Brain microvascular endothelial cell (primary cell): ENCODE measurements around the gene KIF6.

Source experiments
- DNase-seq: peaks from one replicate; pipeline ENCODE4 v3.0.0-alpha.2; 2020
- H3K27ac ChIP-seq: fragments of 250-450 bp; sonication (Bioruptor Pico); 2 replicates; pipeline ENCODE4 v1.5.1; 2020; ENCODE audit warnings: mild to moderate bottlenecking, moderate library complexity
- H3K27me3 ChIP-seq: fragments of 250-450 bp; sonication (Bioruptor Pico); replicated peaks from 2 replicates; pipeline ENCODE4 v1.5.1; 2020; ENCODE audit warnings: mild to moderate bottlenecking
- H3K36me3 ChIP-seq: fragments of 250-450 bp; sonication (Bioruptor Pico); replicated peaks from 2 replicates; pipeline ENCODE4 v1.5.1; 2020; ENCODE audit warnings: mild to moderate bottlenecking
- H3K4me3 ChIP-seq: 2 replicates; pipeline ENCODE4 v1.5.1; 2011; ENCODE audit warnings: low read depth, mild to moderate bottlenecking, control low read depth, low read length, moderate library complexity
- CTCF ChIP-seq: IDR thresholded peaks from 2 replicates; pipeline ENCODE4 v1.5.1; 2011; ENCODE audit warnings: low read depth, mild to moderate bottlenecking, moderate library complexity, low read length, control low read depth, inconsistent platforms; ENCODE audit errors: missing control alignments
- in situ Hi-C: cut with HindIII; loops from 2 replicates; pipeline ENCODE4 v1.10.0; 2017; ENCODE audit warnings: low sequenced_read_pairs, low pct_ligation_motif_present

The KIF6 gene

DNA sequence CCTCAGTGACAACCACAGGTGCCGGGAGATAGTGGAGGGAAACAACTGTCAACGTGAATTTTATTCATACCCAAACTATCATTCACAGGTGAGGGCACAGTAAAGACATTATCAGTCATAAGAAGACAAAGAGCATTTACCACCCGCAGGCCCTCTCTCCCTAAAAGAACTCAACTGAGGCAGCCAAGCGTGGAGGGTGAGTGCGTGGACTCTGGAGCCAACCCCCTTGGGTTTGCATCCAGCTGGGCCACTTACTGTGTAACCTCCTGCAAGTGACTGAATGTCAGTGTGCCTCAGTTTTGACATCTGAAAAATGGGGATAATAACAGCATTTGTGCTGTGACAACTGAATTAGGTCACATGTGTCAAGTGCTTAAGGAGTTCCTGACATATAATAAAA lies 332.1 kb downstream of the KIF6 start:
- DNase-seq: no peak
- no peak overlapping the region for H3K27ac ChIP-seq
- H3K27me3 ChIP-seq: no peaks in the 10 kb centered on the region
- H3K4me3 ChIP-seq: no peak overlapping the region
- no peak for TF ChIP-seq CTCF
- H3K36me3 ChIP-seq: no peaks in the 10 kb centered on the region
- in situ Hi-C loops: no loop called here

GRCh38 chr6:39391182-39391581 lies 334.0 kb downstream of the KIF6 start:
- Histone ChIP-seq H3K36me3 (no peaks in the 10 kb centered on the region), H3K27ac (no peak overlapping the region), H3K27me3 (no peaks in the 10 kb centered on the region), H3K4me3 (no peak overlapping the region)
- DNase-seq: no peak
- in situ Hi-C loops: no loop called here
- no peak for TF ChIP-seq CTCF

- H3K36me3 ChIP-seq: no peaks in the 10 kb centered on the region
- TF ChIP-seq CTCF: peak; percentile 55
- no peaks in the 10 kb centered on the region for H3K27me3 ChIP-seq
- in situ Hi-C loops: no loop called here
- DNase-seq: peak; percentile 5
- H3K4me3 ChIP-seq: no peak overlapping the region
- H3K27ac ChIP-seq: no peak overlapping the region
Observed at GRCh38 chr6:39389484-39389767, 335.8 kb downstream of the KIF6 start.

- Histone ChIP-seq H3K4me3 (no peak overlapping the region), H3K36me3 (no peaks in the 10 kb centered on the region), H3K27ac (no peak overlapping the region), H3K27me3 (no peaks in the 10 kb centered on the region)
- in situ Hi-C loops: no loop called here
- DNase-seq: no peak
- no peak for TF ChIP-seq CTCF
Observed at GRCh38 chr6:39388606-39389483, 336.4 kb downstream of the KIF6 start.

DNA sequence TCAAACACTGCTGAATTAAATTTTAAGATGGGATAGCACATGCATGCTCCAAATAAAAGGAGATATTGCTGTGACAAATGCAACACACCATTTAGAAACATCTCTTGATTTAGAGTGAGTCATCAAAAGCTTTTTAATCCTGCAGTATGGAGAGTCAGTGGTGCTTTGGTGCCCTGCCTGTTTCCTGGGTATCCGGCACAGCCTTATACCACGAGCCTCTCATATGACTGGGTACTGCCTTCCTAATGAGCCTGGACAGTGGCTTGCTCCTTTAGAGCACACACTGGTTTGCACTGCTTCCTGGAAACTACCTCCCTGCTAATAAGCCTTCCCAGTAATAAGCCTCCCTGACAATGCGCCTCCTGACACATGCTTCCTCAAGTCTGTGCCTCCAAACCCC lies 337.4 kb downstream of the KIF6 start:
- no peak overlapping the region for H3K4me3 ChIP-seq
- DNase-seq: no peak
- no peak overlapping the region for H3K27ac ChIP-seq
- H3K27me3 ChIP-seq: no peaks in the 10 kb centered on the region
- TF ChIP-seq CTCF: no peak
- in situ Hi-C loops: no loop called here
- no peaks in the 10 kb centered on the region for H3K36me3 ChIP-seq

- TF ChIP-seq CTCF: no peak
Observed at GRCh38 chr6:39386487-39386886, 338.7 kb downstream of the KIF6 start.

More at GRCh38 chr6:39386487-39386886, 338.7 kb downstream of the KIF6 start:
- H3K4me3 ChIP-seq: no peak overlapping the region
- H3K27ac ChIP-seq: no peak overlapping the region
- in situ Hi-C loops: no loop called here
- H3K27me3 ChIP-seq: no peaks in the 10 kb centered on the region
- no peaks in the 10 kb centered on the region for H3K36me3 ChIP-seq
- DNase-seq: no peak
